Dendritic cell treated with granulocyte-macrophage colony-stimulating factor and Interleukin-4, amounts not matched to agents 40 ng/mL and 50 ng/mL, for 4 days (primary cell): ENCODE measurements around the gene GMIP.
"Not testable (repeated sequence)": the region's sequence is repeated elsewhere in the genome, so short reads cannot be mapped to it uniquely, and the experiment has no call there.

Experiments used
- H3K27ac Mint-ChIP-seq: one replicate; pipeline ENCODE4 v1.8.0; 2022; ENCODE audit warnings: mild to moderate bottlenecking, mixed read lengths
- H3K27me3 Mint-ChIP-seq: one replicate; pipeline ENCODE4 v1.8.0; 2022; ENCODE audit warnings: mild to moderate bottlenecking, mixed read lengths
- H3K36me3 Mint-ChIP-seq: one replicate; pipeline ENCODE4 v1.8.0; 2022; ENCODE audit warnings: low read depth, mixed read lengths
- H3K4me1 Mint-ChIP-seq: one replicate; pipeline ENCODE4 v1.8.0; 2022; ENCODE audit warnings: low read depth, mixed read lengths
- H3K4me3 Mint-ChIP-seq: one replicate; pipeline ENCODE4 v1.8.0; 2022; ENCODE audit warnings: mild to moderate bottlenecking, moderate library complexity, mixed read lengths
- H3K9me3 Mint-ChIP-seq: one replicate; pipeline ENCODE4 v1.8.0; 2022; ENCODE audit warnings: mixed read lengths
- intact Hi-C: fragments of 100-400 bp; cut with micrococcal nuclease; formaldehyde crosslinking; loops from one replicate; pipeline ENCODE4 v1.15.0; 2022

The GMIP gene

GRCh38 chr19:19619849-19620210 is 23.6 kb downstream of the GMIP start:
- peaks cover 9% of the 10 kb centered on the region for H3K27me3 Mint-ChIP-seq

DNA sequence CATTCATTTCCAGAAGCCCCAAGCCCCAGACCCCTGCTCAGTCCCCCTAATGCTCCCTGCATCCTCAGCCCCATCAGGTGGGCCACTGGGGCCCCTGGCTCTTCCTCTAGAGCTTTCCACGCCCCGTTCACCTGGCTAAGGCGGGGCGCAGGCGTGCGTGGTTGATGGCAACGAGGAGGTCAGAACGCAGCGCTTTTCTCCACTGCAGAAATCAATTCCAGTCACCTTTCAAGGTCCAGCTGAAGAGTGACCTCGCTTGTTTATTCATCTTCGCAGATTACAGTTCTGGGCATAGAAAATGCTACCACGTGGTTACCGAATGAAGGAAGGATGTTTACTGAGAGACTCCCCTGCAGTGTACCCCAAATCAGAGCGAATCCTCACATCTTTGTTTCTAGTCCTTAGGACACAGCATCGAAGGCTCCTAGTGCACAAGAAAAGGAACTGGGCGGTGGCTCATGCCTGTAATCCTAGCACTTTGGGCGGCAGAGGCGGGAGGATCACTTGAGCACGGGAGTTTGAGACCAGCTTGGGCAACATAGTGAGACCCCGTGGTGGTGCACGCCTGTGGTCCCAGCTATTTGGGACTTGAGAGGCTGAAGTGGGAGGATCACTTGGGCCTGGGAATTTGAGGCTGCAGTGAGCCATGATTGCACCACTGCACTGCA is 24.1 kb downstream of the GMIP start:
- H3K27ac Mint-ChIP-seq = peak overlapping the region; percentile 56
- no peaks in the 10 kb centered on the region for H3K9me3 Mint-ChIP-seq
- peak overlapping the region; percentile 44 for H3K4me3 Mint-ChIP-seq
- peaks cover 9% of the 10 kb centered on the region for H3K27me3 Mint-ChIP-seq
- intact Hi-C loops = loop anchor here (2.0 kb wide), 1 partner anchor 43 kb away; the partner anchor contains the start of gene ATP13A1
- peaks cover 22% of the 10 kb centered on the region for H3K36me3 Mint-ChIP-seq
- peaks cover 30% of the 10 kb centered on the region for H3K4me1 Mint-ChIP-seq

More at GRCh38 chr19:19619849-19620210, 23.6 kb downstream of the GMIP start:
- Mint-ChIP-seq H3K4me1 (peaks cover 30% of the 10 kb centered on the region), H3K9me3 (no peaks in the 10 kb centered on the region), H3K36me3 (peaks cover 27% of the 10 kb centered on the region), H3K27ac (peak overlapping the region; percentile 56), H3K4me3 (no peak overlapping the region)
- intact Hi-C loops = loop anchor here (2.0 kb wide), 1 partner anchor 43 kb away; the partner anchor contains the start of gene ATP13A1

- H3K4me1 Mint-ChIP-seq = peaks cover 30% of the 10 kb centered on the region
- peaks cover 13% of the 10 kb centered on the region for H3K36me3 Mint-ChIP-seq
- intact Hi-C loops = loop anchor here (2.0 kb wide), 1 partner anchor 44 kb away; the partner anchor contains the start of gene ATP13A1
- H3K9me3 Mint-ChIP-seq = no peaks in the 10 kb centered on the region
- H3K27ac Mint-ChIP-seq = peak within 1 kb of the TSS; percentile 56
- peaks cover 9% of the 10 kb centered on the region for H3K27me3 Mint-ChIP-seq
- H3K4me3 Mint-ChIP-seq = peak within 1 kb of the TSS; percentile 44
Observed at GRCh38 chr19:19618219-19619051, 25.0 kb downstream of the GMIP start, which contains the start of gene PBX4. PBX4 (minus strand) TSS chr19:19618687; CDS start chr19:19618629, 58 bp downstream.

- no peak overlapping the region for H3K27ac Mint-ChIP-seq
- H3K27me3 Mint-ChIP-seq = peaks cover 9% of the 10 kb centered on the region
- H3K4me3 Mint-ChIP-seq = no peak overlapping the region
- no peaks in the 10 kb centered on the region for H3K9me3 Mint-ChIP-seq
- no peaks in the 10 kb centered on the region for H3K36me3 Mint-ChIP-seq
- peaks cover 25% of the 10 kb centered on the region for H3K4me1 Mint-ChIP-seq
- intact Hi-C loops = no loop called here
Observed at GRCh38 chr19:19615086-19615485, 28.4 kb downstream of the GMIP start.

DNA sequence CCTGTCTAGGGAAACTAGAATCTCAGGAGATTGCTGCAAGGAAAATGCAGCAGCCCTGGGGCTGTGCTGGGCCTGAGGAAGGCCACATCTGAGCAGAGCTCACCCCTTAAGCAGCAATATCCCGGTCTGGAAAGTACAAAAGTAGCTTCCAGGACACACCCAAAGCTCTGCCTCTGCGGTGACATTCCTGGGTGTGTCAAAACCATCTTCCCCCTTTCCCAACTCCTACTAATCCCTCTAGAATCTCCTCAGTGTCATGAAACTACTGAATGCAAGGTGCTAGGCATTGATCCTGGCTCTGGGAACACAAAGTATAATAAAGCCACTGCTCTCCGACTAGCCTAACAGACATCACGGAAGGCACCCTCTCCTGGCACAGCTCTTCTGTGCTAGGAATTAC is 30.0 kb downstream of the GMIP start:
- Mint-ChIP-seq H3K36me3 (no peaks in the 10 kb centered on the region), H3K9me3 (no peaks in the 10 kb centered on the region), H3K4me1 (peaks cover 10% of the 10 kb centered on the region), H3K4me3 (no peak overlapping the region), H3K27ac (no peak overlapping the region), H3K27me3 (peaks cover 9% of the 10 kb centered on the region)
- intact Hi-C loops = no loop called here

- Mint-ChIP-seq H3K4me1 (no peaks in the 10 kb centered on the region), H3K27me3 (peaks cover 2% of the 10 kb centered on the region), H3K4me3 (no peak overlapping the region), H3K9me3 (no peaks in the 10 kb centered on the region), H3K36me3 (no peaks in the 10 kb centered on the region), H3K27ac (no peak overlapping the region)
- intact Hi-C loops = no loop called here
Observed at GRCh38 chr19:19610376-19611202, 32.9 kb downstream of the GMIP start.

DNA sequence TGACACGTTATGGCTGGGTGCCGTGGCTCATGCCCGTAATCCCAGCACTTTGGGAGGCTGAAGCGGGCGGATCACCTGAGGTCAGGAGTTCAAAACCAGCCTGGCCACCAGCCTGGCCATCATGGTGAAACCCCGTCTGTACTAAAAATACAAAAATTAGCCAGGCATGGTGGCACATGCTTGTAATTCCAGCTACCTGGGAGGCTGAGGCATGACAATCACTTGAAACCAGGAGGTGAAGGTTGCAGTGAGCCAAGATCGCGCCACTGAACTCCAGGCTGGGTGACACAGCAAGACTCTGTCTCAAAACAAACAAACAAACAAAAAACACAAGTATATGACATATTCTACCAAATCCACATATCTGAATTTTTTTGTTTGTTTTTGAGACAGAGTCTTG is 36.8 kb downstream of the GMIP start:
- H3K36me3 Mint-ChIP-seq, H3K27me3 Mint-ChIP-seq, intact Hi-C loops, H3K4me1 Mint-ChIP-seq, H3K27ac Mint-ChIP-seq, H3K4me3 Mint-ChIP-seq, H3K9me3 Mint-ChIP-seq: not testable (repeated sequence)

DNA sequence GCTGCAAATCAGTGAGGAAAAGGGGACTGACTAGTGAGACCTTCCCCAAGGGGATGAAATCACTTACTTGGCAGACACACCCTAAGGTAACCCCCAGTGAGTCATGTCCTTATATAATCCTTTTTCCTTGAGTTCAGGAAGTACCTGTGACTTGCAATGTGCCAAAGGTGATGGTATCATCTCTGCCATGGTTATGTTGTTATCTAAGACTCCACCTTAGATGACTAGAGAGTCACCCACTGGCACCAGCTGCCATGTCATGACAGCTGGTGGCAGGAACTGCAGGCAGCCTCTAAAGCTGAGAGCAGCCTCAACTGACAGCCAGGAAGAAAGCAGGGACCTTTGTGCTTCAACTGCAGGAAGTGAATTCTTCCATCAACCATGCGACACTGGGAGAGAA is 37.4 kb downstream of the GMIP start:
- H3K27ac Mint-ChIP-seq = no peak overlapping the region
- intact Hi-C loops = no loop called here
- no peak overlapping the region for H3K4me3 Mint-ChIP-seq
- H3K4me1 Mint-ChIP-seq = no peaks in the 10 kb centered on the region
- peaks cover 2% of the 10 kb centered on the region for H3K27me3 Mint-ChIP-seq
- no peaks in the 10 kb centered on the region for H3K9me3 Mint-ChIP-seq
- no peaks in the 10 kb centered on the region for H3K36me3 Mint-ChIP-seq

GRCh38 chr19:19602713-19603324 is 40.6 kb downstream of the GMIP start:
- Mint-ChIP-seq H3K4me3 (no peak overlapping the region), H3K27me3 (peaks cover 2% of the 10 kb centered on the region), H3K36me3 (no peaks in the 10 kb centered on the region), H3K9me3 (no peaks in the 10 kb centered on the region), H3K27ac (no peak overlapping the region), H3K4me1 (no peaks in the 10 kb centered on the region)
- intact Hi-C loops = no loop called here

- Mint-ChIP-seq H3K4me1 (no peaks in the 10 kb centered on the region), H3K4me3 (no peak overlapping the region), H3K27me3 (peaks cover 2% of the 10 kb centered on the region), H3K9me3 (no peaks in the 10 kb centered on the region), H3K27ac (no peak overlapping the region), H3K36me3 (no peaks in the 10 kb centered on the region)
- intact Hi-C loops = no loop called here
Observed at GRCh38 chr19:19602136-19602712, 41.2 kb downstream of the GMIP start.

DNA sequence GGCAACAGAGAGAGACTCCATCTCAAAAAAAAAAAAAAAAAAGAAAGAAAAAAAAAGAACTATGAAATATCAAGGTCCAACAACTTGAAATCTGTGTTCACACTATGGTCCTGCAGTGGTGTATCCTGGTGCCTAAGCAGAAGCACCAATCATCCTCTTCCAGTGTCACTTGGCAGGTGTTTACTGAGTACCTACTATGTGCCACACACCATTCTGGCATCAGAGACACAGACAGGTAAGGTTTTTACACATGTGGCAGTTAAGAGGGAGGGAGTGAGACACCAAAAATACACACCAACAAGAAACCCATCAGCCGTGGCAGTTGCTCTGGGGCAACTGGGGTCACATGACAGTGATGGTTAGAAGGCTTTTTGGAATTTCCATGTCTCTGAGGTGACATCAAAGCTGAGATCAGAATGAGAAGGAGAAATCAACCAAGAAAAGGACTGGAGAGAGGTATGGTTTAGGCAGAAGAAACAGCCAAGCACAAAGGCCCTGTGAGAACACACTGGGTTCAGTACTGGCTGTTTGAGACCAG is 42.6 kb downstream of the GMIP start:
- H3K4me1 Mint-ChIP-seq = no peaks in the 10 kb centered on the region
- intact Hi-C loops = no loop called here

GRCh38 chr19:19598728-19599451 is 44.6 kb downstream of the GMIP start:
- H3K4me3 Mint-ChIP-seq, intact Hi-C loops, H3K27ac Mint-ChIP-seq, H3K27me3 Mint-ChIP-seq, H3K9me3 Mint-ChIP-seq, H3K36me3 Mint-ChIP-seq, H3K4me1 Mint-ChIP-seq: not testable (repeated sequence)

More for the DNA sequence above, 42.6 kb downstream of the GMIP start:
- Mint-ChIP-seq H3K27me3 (no peaks in the 10 kb centered on the region), H3K36me3 (no peaks in the 10 kb centered on the region), H3K27ac (no peak overlapping the region), H3K4me3 (no peak overlapping the region), H3K9me3 (no peaks in the 10 kb centered on the region)
